Ovary (tissue), 3 donors: ENCODE results near the gene SRC.

Experiments
- CTCF ChIP-seq, 3 donors: fragments of 450-650 bp in 2 of 3; fragments of 200-600 bp in 1 of 3; IDR thresholded peaks; one replicate each; pipeline versions ENCODE4 v1.5.1 to v1.8.0; 2016 to 2022; ENCODE audit warnings: antibody characterized with exemption in 3 of 3, mild to moderate bottlenecking in 1 of 3
- POLR2A ChIP-seq: fragments of 450-650 bp; IDR thresholded peaks from one replicate; pipeline ENCODE4 v1.6.1; 2017; ENCODE audit warnings: antibody characterized with exemption, mild to moderate bottlenecking, moderate library complexity
- donor health status: DM: no; HTN: no; CAD: no.

- TF ChIP-seq CTCF (IDR thresholded peaks at IDR 0.05), result no peak
- TF ChIP-seq POLR2A, result no peak
Measured at GRCh38 chr20:37299718-37300528, 46.0 kb upstream of the SRC start.
